Measurements from ENCODE around the gene TRIAP1.

The TRIAP1 gene

DNA sequence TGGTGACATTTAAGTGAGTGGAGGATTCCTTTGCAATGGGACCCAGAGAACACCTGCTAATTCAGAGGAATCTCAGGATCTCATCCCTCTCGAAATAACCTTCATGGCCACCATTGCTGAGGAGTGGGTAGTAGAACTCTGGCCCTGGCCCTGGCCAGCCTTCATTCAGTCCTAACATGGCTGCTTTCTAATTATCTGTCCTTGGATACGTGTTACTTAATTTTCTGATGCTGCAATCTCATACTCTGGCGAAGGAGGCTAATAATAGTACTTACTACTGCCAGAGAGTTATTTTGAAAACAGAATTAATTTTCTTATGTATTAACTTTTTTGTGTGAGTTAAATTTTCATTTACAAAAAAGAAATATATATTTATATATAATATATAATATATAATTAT, 20.4 kb downstream of the TRIAP1 start:
- DNase-seq, result no peak

DNA sequence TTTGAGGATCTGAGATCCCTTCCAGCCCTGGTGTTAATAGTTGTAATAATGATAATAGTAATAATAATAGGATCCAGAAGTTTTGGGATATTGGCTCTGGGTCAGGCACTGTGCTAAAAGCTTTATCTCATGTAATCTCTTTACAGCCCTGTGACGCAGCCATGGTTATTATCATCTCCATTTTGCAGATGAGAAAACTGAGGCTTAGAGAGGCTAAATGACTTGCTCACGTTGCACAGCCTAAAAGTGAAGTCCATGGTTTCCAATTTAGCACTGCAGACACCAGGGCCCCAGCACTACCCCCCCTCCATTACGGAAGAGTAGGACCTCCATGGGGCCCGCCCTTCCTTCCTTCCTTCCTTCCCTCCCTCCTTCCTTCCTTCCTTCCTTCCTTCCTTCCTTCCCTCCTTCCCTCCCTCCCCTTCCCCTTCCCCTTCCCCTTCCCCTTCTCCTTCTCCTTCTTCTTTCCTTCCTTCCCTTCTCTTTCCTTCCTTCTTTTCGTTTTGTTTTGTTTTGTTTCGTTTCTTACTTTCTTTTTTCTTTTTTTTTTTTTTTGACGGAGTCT, 23.2 kb downstream of the TRIAP1 start:
- no peak for DNase-seq

DNA sequence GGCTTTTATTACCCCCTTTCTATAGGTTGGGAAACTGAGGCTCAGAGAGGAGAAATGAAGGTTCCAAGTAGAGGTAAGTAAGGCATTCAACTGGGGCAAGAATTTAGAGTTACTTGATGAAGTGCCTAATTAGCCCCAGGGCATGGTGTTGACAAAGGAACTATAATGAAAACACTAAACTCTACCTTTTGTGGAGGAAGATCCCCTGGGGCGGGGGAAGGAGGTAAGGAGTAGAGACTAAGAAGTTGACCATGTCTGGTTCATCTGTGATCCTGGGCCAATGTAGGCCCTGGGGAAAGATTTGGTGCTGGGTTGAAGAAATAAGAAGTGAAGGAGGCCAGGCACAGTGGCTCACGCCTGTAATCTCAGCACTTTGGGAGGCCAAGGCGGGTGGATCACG, 24.5 kb downstream of the TRIAP1 start:
- DNase-seq, result no peak

DNA sequence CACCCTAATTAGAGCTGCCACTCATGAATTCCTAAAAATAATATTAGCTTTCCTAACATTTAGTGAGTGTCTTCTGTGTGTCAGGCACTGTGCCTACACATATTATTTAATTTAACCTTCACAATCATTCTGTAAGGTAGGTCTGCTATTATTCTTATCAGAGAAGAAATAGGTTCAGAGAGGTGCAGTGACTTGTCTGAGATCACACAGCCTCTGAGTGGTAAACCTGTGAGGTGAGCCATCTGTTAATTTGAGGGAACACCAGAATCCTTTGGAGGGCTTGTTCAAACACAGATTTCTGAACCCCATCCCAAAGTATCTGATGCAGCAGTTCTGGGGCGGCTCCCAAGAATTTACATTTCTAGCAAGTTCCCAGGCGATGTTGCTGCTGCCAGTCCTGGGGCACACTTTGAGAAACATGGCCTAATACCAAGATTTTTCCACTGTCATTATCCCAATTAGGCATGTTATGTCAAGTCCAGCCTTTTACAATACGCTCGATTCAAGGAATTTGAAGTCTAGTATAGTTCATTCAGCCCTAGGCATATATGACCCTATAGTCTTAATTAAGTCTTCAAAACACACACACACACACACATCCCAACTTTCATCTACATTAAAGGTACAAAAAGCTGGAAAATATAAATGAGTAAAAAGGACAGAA, 28.1 kb downstream of the TRIAP1 start:
- no peak for DNase-seq

DNA sequence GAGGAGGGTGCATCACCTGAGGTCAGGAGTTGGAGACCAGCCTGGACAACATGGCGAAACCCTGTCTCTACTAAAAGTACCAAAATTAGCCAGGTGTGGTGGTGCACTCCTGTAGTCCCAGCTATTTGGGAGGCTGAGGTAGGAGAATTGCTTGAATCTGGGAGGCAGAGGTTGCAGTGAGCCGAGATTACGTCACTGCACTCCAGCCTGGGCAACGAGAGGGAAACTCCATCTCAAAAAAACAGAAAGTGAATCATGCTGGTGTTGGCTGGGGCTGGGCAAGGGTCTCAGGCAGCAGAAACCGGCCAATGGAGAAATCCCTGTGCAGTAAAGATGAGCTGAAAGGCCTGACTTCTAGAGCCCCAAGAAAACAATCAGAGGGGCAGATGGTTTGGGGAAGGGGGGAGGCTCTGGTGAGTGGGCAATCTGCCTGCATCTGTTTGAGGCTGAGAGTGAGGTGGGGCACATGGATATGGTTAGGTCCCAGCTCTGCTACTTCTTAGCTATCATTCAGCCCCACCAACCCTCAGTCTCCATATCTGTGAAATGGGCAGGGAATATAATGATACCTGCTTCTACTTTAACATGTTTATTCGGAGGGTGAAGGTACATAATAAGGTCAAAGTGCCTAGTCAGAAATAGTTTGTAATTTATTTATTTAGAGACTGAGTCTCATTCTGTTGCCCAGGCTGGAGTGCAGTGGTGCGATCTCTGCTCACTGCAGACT, 29.5 kb downstream of the TRIAP1 start:
- no peak for DNase-seq

DNA sequence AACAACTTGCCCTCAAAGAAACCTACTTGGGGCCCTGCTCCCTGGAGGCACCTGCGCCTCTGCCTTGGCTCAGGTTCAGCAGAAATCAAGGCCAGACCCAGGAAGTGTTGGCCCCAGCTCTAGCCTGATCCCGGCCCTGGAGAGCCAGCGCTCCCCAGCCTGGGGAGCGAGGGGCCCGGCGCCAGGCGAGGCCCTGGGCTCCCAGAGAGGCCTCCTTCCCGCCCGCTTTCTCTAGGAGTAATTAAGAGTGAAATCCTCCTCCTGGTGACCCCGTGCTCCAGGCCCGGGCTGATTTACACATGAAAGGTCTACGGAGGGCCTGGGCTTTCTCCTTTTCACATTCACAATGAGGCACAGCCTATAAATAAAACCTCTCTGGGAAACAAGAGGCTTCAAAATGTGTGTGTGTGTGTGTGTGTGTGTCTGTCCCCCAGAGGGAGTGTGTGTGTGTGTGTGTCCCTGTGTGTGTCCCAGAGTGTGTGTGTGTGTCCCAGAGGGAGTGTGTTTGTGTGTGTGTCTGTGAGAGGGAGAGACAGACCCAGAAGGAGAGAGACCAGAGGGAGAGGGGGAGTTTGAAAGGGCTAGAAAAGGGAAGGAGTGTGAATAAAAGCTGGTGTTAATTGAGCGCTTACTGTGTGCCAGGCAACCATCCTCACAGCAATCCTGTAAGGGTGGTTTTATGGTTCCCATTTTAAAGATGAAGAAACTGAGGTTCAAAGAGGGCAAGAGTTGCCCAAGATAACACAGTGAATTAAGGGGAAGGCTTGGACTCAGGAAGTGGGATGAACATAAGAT, 32.1 kb downstream of the TRIAP1 start:
- DNase-seq, result no peak

DNA sequence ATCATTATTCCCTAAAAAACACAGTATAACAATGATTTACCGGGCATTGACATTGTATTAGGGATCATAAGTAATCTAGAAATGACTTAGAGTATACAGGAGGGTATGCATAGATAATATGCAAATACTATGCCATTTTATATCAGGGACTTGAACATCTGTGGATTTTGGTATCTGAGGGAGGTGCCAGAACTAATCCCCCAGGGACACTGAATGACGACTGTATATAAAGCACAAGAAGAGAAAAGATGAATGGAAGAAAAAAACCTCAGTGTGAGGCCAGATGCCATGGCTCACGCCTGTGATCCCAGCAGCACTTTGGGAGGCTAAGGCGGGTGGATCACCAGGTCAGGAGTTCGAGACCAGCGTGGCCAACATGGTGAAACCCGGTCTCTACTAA, 33.8 kb downstream of the TRIAP1 start:
- no peak for DNase-seq

DNA sequence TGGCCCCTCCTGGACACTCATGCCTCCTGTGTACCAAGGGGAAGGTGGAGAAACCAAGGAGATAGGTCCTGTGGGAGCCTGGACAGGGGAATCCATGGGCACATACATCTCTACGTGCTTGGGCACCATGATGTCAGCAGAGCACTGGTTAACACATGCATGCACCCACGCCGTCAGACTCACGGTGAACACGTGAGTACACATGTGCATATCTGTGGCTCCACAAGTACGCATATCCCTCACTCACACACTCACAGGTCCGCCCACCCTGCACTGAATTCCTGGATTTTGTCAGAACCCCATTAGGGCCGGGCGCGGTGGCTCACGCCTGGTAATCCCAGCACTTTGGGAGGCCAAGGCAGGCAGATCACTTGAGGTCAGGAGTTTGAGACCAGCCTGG, 37.4 kb downstream of the TRIAP1 start:
- no peak for DNase-seq

DNA sequence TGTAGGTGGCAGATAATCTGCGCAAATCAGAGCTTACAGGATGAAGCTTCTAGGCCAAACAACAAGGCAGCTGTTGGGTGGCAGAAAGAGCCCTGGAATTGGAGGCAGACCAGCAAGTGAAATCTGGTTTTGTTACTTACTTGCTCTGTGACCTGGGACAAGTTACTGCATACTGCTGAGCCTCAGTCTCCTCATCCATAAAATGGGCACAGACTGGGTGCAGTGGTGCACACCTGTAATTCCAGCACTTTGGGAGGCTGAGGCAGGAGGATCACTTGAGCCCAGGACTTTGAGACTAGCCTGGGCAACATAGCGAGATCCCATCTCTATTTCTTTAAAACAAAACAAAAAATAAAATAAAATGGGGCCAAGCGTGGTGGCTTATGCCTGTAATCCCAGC, 39.6 kb downstream of the TRIAP1 start:
- no peak for DNase-seq

DNA sequence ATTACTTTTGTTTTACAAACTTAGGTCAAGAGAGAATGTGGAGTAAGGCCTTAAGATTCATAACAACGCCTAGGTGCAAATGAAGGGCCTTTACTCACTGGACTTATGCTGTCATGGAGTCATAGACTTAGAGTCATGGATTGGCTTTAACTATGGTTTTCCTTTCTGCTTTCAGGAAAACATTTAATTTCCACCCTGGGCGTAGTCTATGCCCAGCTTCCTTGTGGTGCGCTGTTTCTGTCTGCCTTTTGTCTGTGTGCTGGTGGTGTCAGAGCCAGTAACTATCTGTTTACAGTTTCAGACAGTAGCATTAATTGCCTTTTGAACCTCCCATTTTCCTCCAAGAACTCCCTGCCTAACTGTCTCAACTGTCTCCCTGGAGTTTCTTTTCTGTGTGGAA, 40.1 kb downstream of the TRIAP1 start:
- DNase-seq, result no peak

DNA sequence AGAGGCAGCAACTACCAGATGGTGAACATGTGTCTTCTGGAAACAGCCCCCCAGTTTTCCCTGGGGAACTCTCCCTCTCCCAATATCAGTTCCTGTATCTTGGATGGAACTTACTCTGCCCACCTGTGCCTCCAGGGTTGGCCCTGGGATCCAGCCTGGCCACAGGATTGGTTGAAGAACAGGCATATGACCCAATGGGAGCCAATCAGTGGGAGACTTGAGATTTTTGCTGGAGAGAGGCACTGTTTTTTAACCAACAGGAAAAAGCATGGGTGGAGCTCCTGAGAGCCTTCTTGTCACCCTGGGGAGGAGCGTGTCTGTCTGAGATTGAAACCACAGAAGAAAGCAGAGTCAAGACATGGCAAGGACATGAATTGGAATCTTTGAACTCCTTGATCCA, 41.9 kb downstream of the TRIAP1 start:
- no peak for DNase-seq

DNA sequence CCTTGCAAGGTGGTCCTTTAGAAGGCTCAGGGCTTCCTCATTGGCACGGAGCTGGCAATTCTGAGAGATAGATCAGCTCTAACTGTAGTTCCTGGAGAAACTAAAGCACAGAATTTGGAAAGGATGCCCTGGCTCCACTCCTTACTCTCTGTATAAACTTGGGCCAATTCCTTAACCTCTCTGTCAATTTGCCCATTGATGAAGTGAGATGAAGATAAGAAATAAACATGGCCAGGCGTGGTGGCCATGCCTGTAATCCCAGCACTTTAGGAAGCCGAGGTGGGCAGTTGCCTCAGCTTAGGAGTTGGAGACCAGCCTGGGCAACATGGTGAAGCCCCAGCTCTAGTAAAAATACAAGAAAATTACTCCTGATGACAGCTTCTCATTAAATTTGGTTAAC, 42.3 kb downstream of the TRIAP1 start:
- DNase-seq, result no peak

DNA sequence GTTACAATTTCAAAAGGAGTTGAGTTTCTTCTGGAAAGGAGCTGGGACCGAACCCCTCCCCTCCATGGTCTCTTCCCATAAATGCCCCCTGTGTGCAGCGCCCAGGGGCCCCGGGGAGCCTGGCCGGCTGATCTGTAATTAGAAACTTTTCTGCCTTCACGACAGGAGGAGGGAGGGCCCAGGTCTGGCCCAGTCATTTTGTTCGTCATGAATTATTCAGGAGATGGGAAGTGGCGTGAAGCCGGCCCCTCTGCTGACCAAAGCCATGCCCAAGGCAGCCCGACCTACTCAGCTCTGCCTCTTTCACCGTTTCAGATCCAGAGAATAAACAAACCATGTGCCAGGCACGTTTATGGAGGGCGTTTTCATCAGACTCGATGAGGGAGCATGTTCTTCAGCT, 44.0 kb downstream of the TRIAP1 start:
- DNase-seq, result no peak

DNA sequence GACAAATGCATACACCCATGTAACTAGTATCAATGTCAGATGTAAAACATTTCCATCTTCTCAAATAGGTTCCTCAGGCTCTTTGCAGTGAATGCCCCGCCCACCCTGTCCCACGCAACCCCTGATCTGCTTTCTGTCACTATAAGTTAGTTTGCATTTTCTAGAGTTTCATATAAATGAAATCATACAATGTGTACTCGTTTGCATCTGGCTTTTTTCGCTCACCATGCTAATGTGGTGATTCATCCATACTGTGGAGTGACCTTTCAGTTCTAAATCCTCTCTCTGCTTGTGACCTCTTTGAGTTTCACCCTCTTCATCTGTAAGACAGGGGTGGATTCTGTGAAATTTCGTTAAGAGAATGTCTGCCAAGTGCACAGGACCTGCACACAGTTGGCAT, 46.7 kb downstream of the TRIAP1 start:
- DNase-seq, result no peak

DNA sequence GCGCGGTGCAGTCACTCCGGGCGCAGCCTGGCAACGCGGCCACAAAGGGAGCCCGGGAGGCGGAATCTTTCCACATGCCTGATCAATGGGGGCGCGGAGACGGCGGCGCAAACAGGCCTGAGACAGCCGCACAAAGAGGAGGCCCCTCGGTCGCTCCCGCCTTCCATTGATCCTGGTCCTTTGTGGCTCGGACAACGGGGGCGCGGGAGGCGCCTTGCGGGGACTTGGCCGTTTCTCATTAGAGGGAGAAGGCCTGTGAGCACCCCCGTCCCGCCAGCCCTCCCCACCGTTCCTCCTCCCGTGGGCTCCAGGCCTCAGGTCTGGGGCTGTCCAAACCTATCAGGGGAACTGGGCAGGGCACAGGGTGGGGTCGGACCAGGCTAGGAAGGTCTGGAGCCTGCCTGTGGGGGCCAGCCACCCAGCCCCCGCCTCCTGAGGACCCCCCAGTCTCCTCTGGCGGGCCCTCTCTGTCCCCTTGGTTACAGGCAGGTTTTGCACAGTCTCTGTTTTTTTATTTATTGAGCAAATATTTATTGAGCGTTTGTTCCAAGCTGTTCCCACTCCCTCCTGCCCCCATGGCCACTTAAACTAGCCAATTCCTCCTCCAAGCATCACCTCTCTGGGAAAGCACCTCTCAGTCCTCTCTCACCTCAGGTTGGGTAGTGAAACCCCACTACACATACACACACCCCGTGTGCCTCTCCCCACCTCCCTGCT, 48.2 kb downstream of the TRIAP1 start:
- DNase-seq, result no peak

DNA sequence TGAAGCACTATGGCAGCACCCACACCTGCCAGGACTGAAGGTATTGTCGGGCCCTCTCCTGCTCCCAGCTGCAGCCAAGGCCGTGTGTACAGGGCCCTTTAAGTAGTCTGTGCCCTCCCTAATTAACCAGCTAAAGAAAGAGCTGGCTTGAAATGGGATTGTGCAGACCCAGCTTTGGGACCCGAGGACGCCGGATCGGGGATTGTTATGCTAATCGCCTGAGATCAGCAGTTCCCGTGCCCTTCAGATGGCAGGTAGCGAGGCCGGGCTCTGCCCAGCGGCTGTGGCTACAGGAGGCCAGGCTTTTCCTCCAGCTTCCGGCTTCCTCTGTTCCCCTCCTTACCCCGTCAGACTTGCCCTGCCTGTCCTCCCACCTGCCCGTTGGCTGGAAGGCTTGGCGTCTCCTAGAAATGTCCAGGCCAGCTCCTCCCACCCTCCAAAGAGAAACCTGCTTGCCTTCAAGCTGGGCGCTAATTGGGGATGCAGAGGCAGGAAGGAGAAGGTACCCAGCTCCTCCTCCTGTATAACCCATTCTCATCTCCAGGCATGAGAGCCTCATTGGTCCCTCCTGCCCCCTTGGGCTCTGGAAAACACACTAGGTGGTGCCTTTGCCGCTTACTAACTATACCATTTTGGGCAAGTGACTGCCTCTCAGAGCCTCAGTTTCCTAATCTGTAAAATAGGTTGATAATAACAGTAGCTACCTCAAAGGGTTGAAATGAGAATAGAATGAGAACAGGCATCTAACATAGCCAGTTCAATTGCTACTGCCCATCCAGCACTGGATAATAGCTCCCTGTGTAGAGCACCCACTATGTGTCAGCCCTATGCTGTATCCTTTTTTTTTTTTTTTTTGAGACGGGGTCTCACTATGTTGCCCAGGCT, 51.5 kb downstream of the TRIAP1 start:
- no peak for DNase-seq
